Suprapubic skin (tissue), 4 donors: ENCODE results near the gene CTNNA2. TPM values are rescaled to one million over a fixed set of nuclear protein-coding genes. Genes with fewer than 3 reads are reported as not detected.

Experiments
- DNase-seq, 2 donors: peaks; one replicate each; pipeline ENCODE4 v3.0.0-alpha.2; 2019; ENCODE audit warnings: low spot score in 2 of 2
- H3K27ac ChIP-seq: fragments of 200-600 bp; sonication (generic); one replicate; pipeline ENCODE4 v1.5.1; 2019
- H3K27me3 ChIP-seq: fragments of 200-600 bp; sonication (generic); one replicate; pipeline ENCODE4 v1.5.1; 2019
- H3K36me3 ChIP-seq: fragments of 200-600 bp; sonication (generic); one replicate; pipeline ENCODE4 v1.5.1; 2019
- H3K4me1 ChIP-seq: fragments of 200-600 bp; sonication (generic); one replicate; pipeline ENCODE4 v1.5.1; 2019
- H3K4me3 ChIP-seq: fragments of 200-600 bp; sonication (generic); one replicate; pipeline ENCODE4 v1.5.1; 2019; ENCODE audit warnings: mild to moderate bottlenecking
- H3K9me3 ChIP-seq: fragments of 200-600 bp; sonication (generic); one replicate; pipeline ENCODE4 v1.5.1; 2019
- EP300 ChIP-seq: sonication (generic); formaldehyde crosslinking; IDR thresholded peaks from one replicate; pipeline ENCODE4 v1.6.1; 2017; ENCODE audit warnings: antibody characterized with exemption
- POLR2A ChIP-seq, 2 donors: fragments of 450-650 bp; IDR thresholded peaks; one replicate each; pipeline ENCODE4 v1.6.1; 2017; ENCODE audit warnings: antibody characterized with exemption in 2 of 2, mild to moderate bottlenecking in 2 of 2, moderate library complexity in 2 of 2
- POLR2AphosphoS5 ChIP-seq, 3 donors: sonication (generic); formaldehyde crosslinking; IDR thresholded peaks; one replicate each; pipeline ENCODE4 v1.6.1; 2017; ENCODE audit warnings: antibody characterized with exemption in 3 of 3
- WGBS: methylation state at CpG from one replicate; pipeline ENCODE4 v1.1.5; 2018; 5-methylcytosine and 5-hydroxymethylcytosine counted together
- total RNA-seq, 4 donors: library from RNA; depleted of rRNA; stranded (reverse); fragments of >200 nt; gene quantifications; one replicate each; pipeline ENCODE4 v1.1.0, GENCODE V29; 2016
- TF ChIP-seq, protein P1 (sequence below), 2 donors: fragments of 200-600 bp in 1 of 2; fragments of 450-650 bp in 1 of 2; sonication (generic) in 1 of 2; IDR thresholded peaks; one replicate each; pipeline ENCODE4 v1.5.1; 2016 to 2019; ENCODE audit warnings: antibody characterized with exemption in 2 of 2, mild to moderate bottlenecking in 1 of 2, moderate library complexity in 1 of 2

Gene CTNNA2
- total RNA-seq, 4 donors from 2014 or later = 0.15 to 0.21 TPM; not detected in 2

DNA sequence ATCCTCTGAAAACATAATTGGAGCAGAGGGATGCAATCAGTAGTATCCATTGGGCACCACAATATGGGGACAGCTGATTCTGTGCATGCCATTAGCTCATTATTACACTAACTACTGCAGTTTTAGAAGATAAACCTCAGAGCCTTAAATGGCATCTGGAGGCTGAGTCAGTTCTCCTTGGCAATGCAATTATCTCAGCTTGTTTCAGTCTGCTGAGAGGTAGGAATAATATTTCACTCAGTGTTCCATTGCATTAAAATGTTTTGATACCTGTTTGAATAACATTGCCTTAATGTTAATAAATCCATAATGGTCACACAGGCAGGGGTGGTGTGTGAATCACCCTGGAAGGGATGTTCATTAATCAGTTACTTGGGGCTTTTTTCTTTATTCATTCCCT is 482.1 kb downstream of the CTNNA2 start:
- H3K36me3 ChIP-seq = no peaks in the 10 kb centered on the region
- H3K27me3 ChIP-seq = no peaks in the 10 kb centered on the region
- DNase-seq = no peak
- no peaks in the 10 kb centered on the region for H3K9me3 ChIP-seq
- H3K4me3 ChIP-seq = no peak overlapping the region
- no peaks in the 10 kb centered on the region for H3K4me1 ChIP-seq
- no peak overlapping the region for H3K27ac ChIP-seq
- TF ChIP-seq POLR2A (IDR thresholded peaks at IDR 0.05) (no peak), POLR2AphosphoS5 (IDR thresholded peaks at IDR 0.05) (no peak), EP300 (no peak)
- TF ChIP-seq, protein P1, sequence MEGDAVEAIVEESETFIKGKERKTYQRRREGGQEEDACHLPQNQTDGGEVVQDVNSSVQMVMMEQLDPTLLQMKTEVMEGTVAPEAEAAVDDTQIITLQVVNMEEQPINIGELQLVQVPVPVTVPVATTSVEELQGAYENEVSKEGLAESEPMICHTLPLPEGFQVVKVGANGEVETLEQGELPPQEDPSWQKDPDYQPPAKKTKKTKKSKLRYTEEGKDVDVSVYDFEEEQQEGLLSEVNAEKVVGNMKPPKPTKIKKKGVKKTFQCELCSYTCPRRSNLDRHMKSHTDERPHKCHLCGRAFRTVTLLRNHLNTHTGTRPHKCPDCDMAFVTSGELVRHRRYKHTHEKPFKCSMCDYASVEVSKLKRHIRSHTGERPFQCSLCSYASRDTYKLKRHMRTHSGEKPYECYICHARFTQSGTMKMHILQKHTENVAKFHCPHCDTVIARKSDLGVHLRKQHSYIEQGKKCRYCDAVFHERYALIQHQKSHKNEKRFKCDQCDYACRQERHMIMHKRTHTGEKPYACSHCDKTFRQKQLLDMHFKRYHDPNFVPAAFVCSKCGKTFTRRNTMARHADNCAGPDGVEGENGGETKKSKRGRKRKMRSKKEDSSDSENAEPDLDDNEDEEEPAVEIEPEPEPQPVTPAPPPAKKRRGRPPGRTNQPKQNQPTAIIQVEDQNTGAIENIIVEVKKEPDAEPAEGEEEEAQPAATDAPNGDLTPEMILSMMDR (IDR thresholded peaks at IDR 0.05) = no peak

DNA sequence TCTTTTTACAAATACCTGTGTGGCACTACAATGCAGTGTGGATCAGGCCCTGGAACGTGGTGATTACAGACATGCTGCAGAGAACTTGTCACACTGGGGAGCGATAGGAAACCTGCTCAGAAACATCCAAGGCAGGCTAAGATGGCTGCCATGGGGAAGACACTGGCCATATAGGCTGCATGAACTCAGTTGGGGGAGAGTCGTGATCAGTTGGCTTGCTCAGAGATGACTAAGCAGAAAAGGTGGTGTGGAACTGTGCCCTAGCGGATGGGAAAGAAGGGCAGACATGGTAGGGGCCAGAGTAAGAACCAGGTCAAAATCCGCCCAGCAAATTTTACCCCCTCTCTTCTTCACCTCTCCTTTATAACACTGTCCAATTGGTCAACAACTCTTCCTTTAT is 483.9 kb downstream of the CTNNA2 start:
- WGBS = 77% methylated on average over 5 of the region's 5 CpGs
- Histone ChIP-seq H3K4me3 (no peak overlapping the region), H3K36me3 (no peaks in the 10 kb centered on the region), H3K9me3 (no peaks in the 10 kb centered on the region), H3K27ac (no peak overlapping the region), H3K4me1 (no peaks in the 10 kb centered on the region), H3K27me3 (no peaks in the 10 kb centered on the region)
- DNase-seq = no peak
- no peak for TF ChIP-seq POLR2AphosphoS5 (IDR thresholded peaks at IDR 0.05)
- no peak for TF ChIP-seq EP300
- TF ChIP-seq, protein P1 (IDR thresholded peaks at IDR 0.05) = no peak
- TF ChIP-seq POLR2A (IDR thresholded peaks at IDR 0.05) = no peak

DNA sequence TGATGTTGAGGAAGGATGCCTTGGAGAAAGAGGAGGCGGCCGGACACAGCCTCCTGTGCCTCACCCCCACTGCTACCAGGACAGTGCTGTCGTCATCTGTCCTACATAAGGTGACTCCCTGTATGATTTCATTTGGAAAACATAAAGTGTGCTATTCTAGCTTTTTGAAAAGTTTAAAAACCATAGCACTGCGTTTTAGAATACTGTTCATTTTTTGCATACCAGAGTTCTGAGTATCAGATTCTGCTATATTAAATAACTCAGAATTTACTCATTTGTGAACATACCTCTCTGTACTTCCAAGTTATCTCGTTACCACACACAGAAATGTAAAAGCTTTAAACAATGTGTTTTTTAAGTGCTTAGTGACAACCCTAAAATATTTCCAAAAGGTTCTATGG is 488.9 kb downstream of the CTNNA2 start:
- no peaks in the 10 kb centered on the region for H3K4me1 ChIP-seq
- H3K27ac ChIP-seq = no peak overlapping the region
- H3K36me3 ChIP-seq = no peaks in the 10 kb centered on the region
- no peak for DNase-seq
- no peak for TF ChIP-seq POLR2AphosphoS5 (IDR thresholded peaks at IDR 0.05)
- no peak for TF ChIP-seq EP300
- TF ChIP-seq, protein P1 (IDR thresholded peaks at IDR 0.05) = no peak
- TF ChIP-seq POLR2A (IDR thresholded peaks at IDR 0.05) = no peak
- H3K4me3 ChIP-seq = no peak overlapping the region
- H3K9me3 ChIP-seq = no peaks in the 10 kb centered on the region
- 31% methylated on average over 5 of the region's 5 CpGs for WGBS
- H3K27me3 ChIP-seq = no peaks in the 10 kb centered on the region

DNA sequence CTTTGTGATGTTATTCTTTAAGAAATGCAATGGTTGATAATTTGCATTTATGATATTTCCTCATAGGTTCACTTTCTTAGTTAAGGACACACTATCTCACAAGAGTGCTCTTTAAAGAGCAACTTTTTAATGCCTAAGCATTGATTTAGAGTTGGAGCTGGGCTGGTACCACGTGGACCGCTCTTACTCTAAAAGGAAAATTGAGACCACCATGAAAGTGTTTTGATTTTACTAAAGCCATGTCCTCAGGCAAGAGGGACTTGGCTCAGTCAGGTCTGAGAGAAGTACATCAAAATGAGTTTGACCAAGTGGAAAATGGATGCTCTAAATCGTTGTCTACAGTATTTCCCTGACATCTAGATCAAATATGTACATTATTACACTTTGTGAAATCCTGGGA is 489.3 kb downstream of the CTNNA2 start:
- Histone ChIP-seq H3K27me3 (no peaks in the 10 kb centered on the region), H3K36me3 (no peaks in the 10 kb centered on the region), H3K4me1 (no peaks in the 10 kb centered on the region), H3K9me3 (no peaks in the 10 kb centered on the region), H3K4me3 (no peak overlapping the region), H3K27ac (no peak overlapping the region)
- TF ChIP-seq, protein P1 (IDR thresholded peaks at IDR 0.05) = no peak
- TF ChIP-seq EP300 (no peak), POLR2AphosphoS5 (IDR thresholded peaks at IDR 0.05) (no peak), POLR2A (IDR thresholded peaks at IDR 0.05) (no peak)
- DNase-seq = no peak
- WGBS = 62% methylated on average over 3 of the region's 3 CpGs

DNA sequence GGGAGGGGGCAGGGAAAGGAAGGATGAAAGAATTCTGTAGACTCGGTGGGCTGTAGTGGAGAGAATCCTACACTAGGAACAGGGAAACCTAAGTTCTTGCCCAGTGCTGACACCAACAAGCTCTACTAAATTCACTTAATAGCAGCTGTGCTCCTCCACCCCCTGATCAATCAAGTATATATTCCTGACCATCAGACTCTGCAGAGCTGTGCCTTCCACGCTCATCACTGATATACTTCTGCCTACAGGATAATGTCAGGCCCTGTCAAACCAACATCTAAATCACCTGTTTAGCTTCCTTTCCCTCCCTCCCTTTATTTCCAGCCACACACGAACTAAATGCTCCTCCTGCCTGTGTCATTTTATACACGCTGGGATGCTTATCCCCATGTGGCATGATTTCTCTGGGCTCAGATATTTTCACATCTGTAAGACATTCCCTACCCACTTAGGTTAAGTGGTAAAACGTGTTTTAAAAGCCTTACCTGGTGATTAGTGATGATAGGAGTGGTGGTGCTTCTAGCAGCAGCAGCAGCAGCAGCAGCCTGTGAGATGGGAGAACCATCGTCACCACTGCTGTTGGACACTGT is 489.8 kb downstream of the CTNNA2 start:
- no peak for DNase-seq
- 50% methylated on average over 6 of the region's 6 CpGs for WGBS
- TF ChIP-seq POLR2AphosphoS5 (IDR thresholded peaks at IDR 0.05) = no peak
- TF ChIP-seq EP300 = no peak
- TF ChIP-seq, protein P1 (IDR thresholded peaks at IDR 0.05) = no peak
- no peak for TF ChIP-seq POLR2A (IDR thresholded peaks at IDR 0.05)

More for the DNA sequence above, 489.8 kb downstream of the CTNNA2 start:
- H3K9me3 ChIP-seq = no peaks in the 10 kb centered on the region
- no peak overlapping the region for H3K27ac ChIP-seq
- no peak overlapping the region for H3K4me3 ChIP-seq
- H3K36me3 ChIP-seq = no peaks in the 10 kb centered on the region
- H3K27me3 ChIP-seq = no peaks in the 10 kb centered on the region
- no peaks in the 10 kb centered on the region for H3K4me1 ChIP-seq
